ENCODE data around the gene TENT4B. TPM values are rescaled to one million over a fixed set of nuclear protein-coding genes. Genes with fewer than 3 reads are reported as not detected.

TENT4B gene
- total RNA-seq, 1 experiment from 2014 or later = 28.6 TPM

DNA sequence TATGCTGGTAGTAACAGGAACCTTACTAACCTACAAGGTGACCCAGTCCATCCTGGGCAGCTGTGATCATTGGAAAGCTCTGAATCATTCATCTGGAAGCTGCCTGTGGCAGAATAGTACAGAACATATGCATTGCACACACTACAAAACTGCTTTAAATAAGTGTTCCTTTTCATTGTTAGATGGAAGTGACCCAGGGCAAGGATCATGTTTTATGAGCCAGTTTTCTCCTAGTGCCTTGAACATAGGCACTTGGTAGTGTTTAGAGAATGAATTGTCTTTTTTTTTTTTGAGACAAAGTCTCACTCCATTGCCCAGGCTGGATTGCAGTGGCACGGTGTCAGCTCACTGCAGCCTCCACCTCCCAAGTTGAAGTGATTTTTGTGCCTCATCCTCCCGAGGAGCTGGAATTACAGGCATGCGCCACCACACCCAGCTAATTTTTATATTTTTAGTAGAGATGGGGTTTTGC, 55.4 kb downstream of the TENT4B start:
- no peaks in the 10 kb centered on the region for H3K27me3 ChIP-seq (replicated peaks; ENCODE audit: control insufficient read depth, insufficient read depth, low read length)
- ChIA-PET POLR2A (no interaction called here), CTCF (interaction anchor here (1.9 kb wide), 1 partner anchor 183 kb away, joined by 11 read pairs; the partner anchor contains the start of gene CNEP1R1)
- intact Hi-C loops (cut with micrococcal nuclease; ENCODE audit: unreplicated experiment) = no loop called here
- H3K9me3 Mint-ChIP-seq (ENCODE audit: unreplicated experiment) = no peaks in the 10 kb centered on the region
- no peak overlapping the region for H3K4me3 ChIP-seq (ENCODE audit: low read depth, low read length)
- peaks cover 43% of the 10 kb centered on the region for H3K4me1 ChIP-seq
- no peaks in the 10 kb centered on the region for H3K27me3 Mint-ChIP-seq (ENCODE audit: insufficient read depth, unreplicated experiment)
- peaks cover 37% of the 10 kb centered on the region for H3K4me1 Mint-ChIP-seq (ENCODE audit: low read depth, unreplicated experiment)
- no peak overlapping the region for H3K4me3 Mint-ChIP-seq (ENCODE audit: unreplicated experiment)
- no peaks in the 10 kb centered on the region for H3K9me3 ChIP-seq
- BruUV-seq (replicated peaks) = no TSS peak
- no peak overlapping the region for H3K27ac Mint-ChIP-seq (ENCODE audit: unreplicated experiment)
- TF ChIP-seq, protein P1, sequence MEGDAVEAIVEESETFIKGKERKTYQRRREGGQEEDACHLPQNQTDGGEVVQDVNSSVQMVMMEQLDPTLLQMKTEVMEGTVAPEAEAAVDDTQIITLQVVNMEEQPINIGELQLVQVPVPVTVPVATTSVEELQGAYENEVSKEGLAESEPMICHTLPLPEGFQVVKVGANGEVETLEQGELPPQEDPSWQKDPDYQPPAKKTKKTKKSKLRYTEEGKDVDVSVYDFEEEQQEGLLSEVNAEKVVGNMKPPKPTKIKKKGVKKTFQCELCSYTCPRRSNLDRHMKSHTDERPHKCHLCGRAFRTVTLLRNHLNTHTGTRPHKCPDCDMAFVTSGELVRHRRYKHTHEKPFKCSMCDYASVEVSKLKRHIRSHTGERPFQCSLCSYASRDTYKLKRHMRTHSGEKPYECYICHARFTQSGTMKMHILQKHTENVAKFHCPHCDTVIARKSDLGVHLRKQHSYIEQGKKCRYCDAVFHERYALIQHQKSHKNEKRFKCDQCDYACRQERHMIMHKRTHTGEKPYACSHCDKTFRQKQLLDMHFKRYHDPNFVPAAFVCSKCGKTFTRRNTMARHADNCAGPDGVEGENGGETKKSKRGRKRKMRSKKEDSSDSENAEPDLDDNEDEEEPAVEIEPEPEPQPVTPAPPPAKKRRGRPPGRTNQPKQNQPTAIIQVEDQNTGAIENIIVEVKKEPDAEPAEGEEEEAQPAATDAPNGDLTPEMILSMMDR (IDR thresholded peaks at IDR 0.05; ENCODE audit: insufficient read depth in 1 of 2, low read depth in 1 of 2, low read length in 1 of 2, severe bottlenecking in 1 of 2, unreplicated experiment in 1 of 2) = no peak
- 0 out of 2 replicates have a peak, but pooled peaks cover 2% of the 10 kb centered on the region for H3K36me3 ChIP-seq (ENCODE audit: control insufficient read depth, insufficient read depth, low read length)
- peaks cover 29% of the 10 kb centered on the region for H3K36me3 Mint-ChIP-seq (ENCODE audit: insufficient read depth, unreplicated experiment)
- DNase-seq = no peak

DNA sequence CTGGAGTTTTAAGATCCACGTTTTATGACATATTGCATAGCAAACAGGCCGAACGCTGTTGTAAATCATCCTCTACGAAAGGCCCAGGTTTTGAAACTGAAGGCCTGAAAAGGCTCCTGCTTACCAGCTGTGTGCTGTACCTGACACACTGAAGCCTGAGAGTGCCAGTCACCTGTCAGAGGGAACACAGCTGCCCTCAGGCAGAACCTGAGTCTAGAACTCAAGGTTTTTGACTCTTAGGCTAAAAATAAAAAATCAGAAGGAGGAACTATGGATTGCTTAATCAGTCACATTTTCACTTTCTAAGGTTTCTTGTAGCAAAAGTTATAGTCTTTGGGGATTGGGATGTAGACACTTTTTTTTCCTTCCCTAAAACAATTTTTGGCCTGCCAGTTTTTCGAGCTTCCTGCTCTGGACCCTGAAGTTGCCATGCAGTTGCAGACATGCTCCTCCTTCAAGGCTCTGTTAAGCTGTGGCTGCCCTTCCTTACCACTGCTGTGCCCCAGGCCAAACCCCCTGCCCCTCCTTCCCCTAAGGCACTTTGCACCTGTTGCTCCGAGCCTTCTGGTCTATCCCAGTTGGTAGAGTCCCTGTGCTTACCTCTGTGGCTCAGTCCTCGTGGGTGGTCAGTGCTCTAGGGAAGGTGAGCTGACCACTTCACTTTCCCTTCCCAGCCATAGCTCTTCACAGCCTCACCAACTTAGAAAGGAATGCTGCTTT, 56.6 kb downstream of the TENT4B start:
- Histone ChIP-seq H3K4me3 (ENCODE audit: low read depth, low read length) (no peak overlapping the region), H3K9me3 (no peaks in the 10 kb centered on the region), H3K4me1 (peaks cover 31% of the 10 kb centered on the region), H3K27me3 (replicated peaks; ENCODE audit: control insufficient read depth, insufficient read depth, low read length) (no peaks in the 10 kb centered on the region), H3K36me3 (ENCODE audit: control insufficient read depth, insufficient read depth, low read length) (peaks cover 3% of the 10 kb centered on the region)
- H3K27ac Mint-ChIP-seq (ENCODE audit: unreplicated experiment) = peak overlapping the region; percentile 69
- H3K4me3 Mint-ChIP-seq (ENCODE audit: unreplicated experiment) = no peak overlapping the region
- BruUV-seq (replicated peaks) = no TSS peak
- peaks cover 25% of the 10 kb centered on the region for H3K4me1 Mint-ChIP-seq (ENCODE audit: low read depth, unreplicated experiment)
- POLR2A ChIA-PET = no interaction called here
- peak in 1 of 2 experiments; percentile 22 for DNase-seq
- intact Hi-C loops (cut with micrococcal nuclease; ENCODE audit: unreplicated experiment) = loop anchor here (1.0 to 5.0 kb wide), 6 partner anchors 25 to 597 kb away; partner anchors contain the start of gene CNEP1R1
- CTCF ChIA-PET = interaction anchor here (0.6 to 3.5 kb wide), 30 partner anchors 9 to 352 kb away, joined by 3 to 125 read pairs (median 4); partner anchors contain the start of genes CNEP1R1 and HEATR3
- no peaks in the 10 kb centered on the region for H3K27me3 Mint-ChIP-seq (ENCODE audit: insufficient read depth, unreplicated experiment)
- H3K36me3 Mint-ChIP-seq (ENCODE audit: insufficient read depth, unreplicated experiment) = peaks cover 28% of the 10 kb centered on the region
- no peaks in the 10 kb centered on the region for H3K9me3 Mint-ChIP-seq (ENCODE audit: unreplicated experiment)
- TF ChIP-seq, protein P1 (IDR thresholded peaks at IDR 0.05; ENCODE audit: insufficient read depth in 1 of 2, low read depth in 1 of 2, low read length in 1 of 2, severe bottlenecking in 1 of 2, unreplicated experiment in 1 of 2) = no peak

DNA sequence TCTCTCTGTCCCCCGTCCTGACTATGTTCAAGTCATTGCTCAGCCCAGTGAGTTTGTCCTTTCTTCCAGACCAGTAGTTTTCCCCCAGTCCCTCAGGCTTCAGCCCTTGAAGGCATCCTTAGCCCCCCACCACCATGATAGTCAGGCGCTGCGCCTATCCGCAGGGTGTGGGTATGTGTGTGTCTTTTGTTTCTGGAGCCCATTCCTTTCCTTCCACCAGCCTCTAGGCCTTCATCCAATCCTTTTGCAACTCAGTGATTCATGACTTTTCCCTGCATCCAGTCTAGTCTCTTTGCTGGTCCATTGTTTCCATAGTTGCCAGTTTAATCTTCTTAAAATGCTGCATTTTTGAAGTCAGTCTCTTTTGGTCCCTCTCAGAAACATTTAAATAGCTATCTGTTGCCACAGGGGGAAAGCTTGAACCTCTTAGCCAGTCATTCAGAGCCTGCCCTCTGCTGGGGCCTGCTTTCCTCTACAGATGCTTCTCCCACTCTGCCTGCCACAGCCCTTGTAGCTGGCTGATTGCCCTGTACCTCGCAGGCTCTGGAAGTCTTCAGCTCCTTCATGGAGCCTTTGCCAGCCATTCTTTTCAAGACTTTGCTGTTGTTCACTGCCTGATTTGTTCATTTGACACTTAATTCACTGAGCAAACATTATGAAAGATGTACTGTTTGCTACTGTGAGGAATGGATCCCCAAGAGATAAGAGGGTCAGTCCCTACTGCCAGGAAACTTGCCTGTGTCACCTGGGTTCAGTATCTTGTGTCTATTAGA, 57.3 kb downstream of the TENT4B start:
- Mint-ChIP-seq H3K4me1 (ENCODE audit: low read depth, unreplicated experiment) (peaks cover 24% of the 10 kb centered on the region), H3K27ac (ENCODE audit: unreplicated experiment) (peak overlapping the region; percentile 69), H3K36me3 (ENCODE audit: insufficient read depth, unreplicated experiment) (peaks cover 33% of the 10 kb centered on the region), H3K4me3 (ENCODE audit: unreplicated experiment) (no peak overlapping the region), H3K9me3 (ENCODE audit: unreplicated experiment) (no peaks in the 10 kb centered on the region), H3K27me3 (ENCODE audit: insufficient read depth, unreplicated experiment) (no peaks in the 10 kb centered on the region)
- POLR2A ChIA-PET = interaction anchor here (1.0 kb wide), 1 partner anchor 185 kb away, joined by 6 read pairs; the partner anchor contains the start of gene CNEP1R1
- peak; percentile 75 to 80 for DNase-seq
- H3K36me3 ChIP-seq (ENCODE audit: control insufficient read depth, insufficient read depth, low read length) = peaks cover 3% of the 10 kb centered on the region
- no peaks in the 10 kb centered on the region for H3K9me3 ChIP-seq
- TF ChIP-seq, protein P1 (IDR thresholded peaks at IDR 0.05; ENCODE audit: insufficient read depth in 1 of 2, low read depth in 1 of 2, low read length in 1 of 2, severe bottlenecking in 1 of 2, unreplicated experiment in 1 of 2) = peak; percentile 76 to 91
- H3K27me3 ChIP-seq (replicated peaks; ENCODE audit: control insufficient read depth, insufficient read depth, low read length) = no peaks in the 10 kb centered on the region
- H3K4me1 ChIP-seq = peaks cover 29% of the 10 kb centered on the region
- CTCF ChIA-PET = interaction anchor here (0.5 to 3.5 kb wide), 36 partner anchors 8 to 596 kb away, joined by 3 to 125 read pairs (median 4); partner anchors contain the start of genes CNEP1R1 and HEATR3
- intact Hi-C loops (cut with micrococcal nuclease; ENCODE audit: unreplicated experiment) = loop anchor here (1.0 to 5.0 kb wide), 6 partner anchors 26 to 596 kb away; partner anchors contain the start of gene CNEP1R1
- no TSS peak for BruUV-seq (replicated peaks)
- no peak overlapping the region for H3K4me3 ChIP-seq (ENCODE audit: low read depth, low read length)
